RWPE2 (cell line): ENCODE results near the gene ALOX5.
"Not testable (repeated sequence)": the region's sequence is repeated elsewhere in the genome, so short reads cannot be mapped to it uniquely, and the experiment has no call there.

Source experiments
- ATAC-seq: fragments of 200-7000 bp; cut with Tn5 transposase; 3 replicates; pipeline ENCODE4 v1.9.1; 2021; ENCODE audit warnings: low read depth
- DNase-seq: peaks from one replicate; pipeline ENCODE4 v3.0.0-alpha.2; 2020; ENCODE audit warnings: low spot score
- H3K27ac ChIP-seq: fragments of 450-650 bp; 2 replicates; pipeline ENCODE4 v1.5.1; 2017; ENCODE audit warnings: mild to moderate bottlenecking; ENCODE audit not compliant: poor library complexity, severe bottlenecking
- H3K27me3 ChIP-seq: fragments of 250-450 bp; sonication (Bioruptor Pico); 2 replicates; pipeline ENCODE4 v1.5.1; 2021; ENCODE audit warnings: mild to moderate bottlenecking, moderate library complexity; ENCODE audit not compliant: insufficient read depth, poor library complexity, severe bottlenecking
- H3K36me3 ChIP-seq: fragments of 250-450 bp; sonication (Bioruptor Pico); 2 replicates; pipeline ENCODE4 v1.5.1; 2020; ENCODE audit warnings: low read depth, mild to moderate bottlenecking, moderate library complexity
- H3K4me1 ChIP-seq: fragments of 250-450 bp; sonication (Bioruptor Pico); 2 replicates; pipeline ENCODE4 v1.5.1; 2021; ENCODE audit warnings: mild to moderate bottlenecking, moderate library complexity; ENCODE audit not compliant: insufficient read depth, poor library complexity, severe bottlenecking
- H3K4me3 ChIP-seq: fragments of 250-450 bp; sonication (Bioruptor Pico); 2 replicates; pipeline ENCODE4 v1.5.1; 2021; ENCODE audit warnings: mild to moderate bottlenecking, moderate library complexity; ENCODE audit not compliant: severe bottlenecking
- H3K9me3 ChIP-seq: fragments of 250-450 bp; sonication (Bioruptor Pico); 2 replicates; pipeline ENCODE4 v1.5.1; 2021; ENCODE audit warnings: mild to moderate bottlenecking, moderate library complexity; ENCODE audit not compliant: severe bottlenecking
- TF ChIP-seq, protein P1 (sequence below): fragments of 450-650 bp; IDR thresholded peaks from one replicate; pipeline ENCODE4 v1.5.1; 2017; ENCODE audit warnings: mild to moderate bottlenecking, moderate library complexity; ENCODE audit not compliant: poor library complexity, severe bottlenecking

The ALOX5 gene

GRCh38 chr10:45373576-45374349 is at the start of gene ALOX5:
Gene ALOX5, plus strand, starts transcription at chr10:45374216. Its CDS starts 64 bp downstream, at chr10:45374280.
- TF ChIP-seq, protein P1, sequence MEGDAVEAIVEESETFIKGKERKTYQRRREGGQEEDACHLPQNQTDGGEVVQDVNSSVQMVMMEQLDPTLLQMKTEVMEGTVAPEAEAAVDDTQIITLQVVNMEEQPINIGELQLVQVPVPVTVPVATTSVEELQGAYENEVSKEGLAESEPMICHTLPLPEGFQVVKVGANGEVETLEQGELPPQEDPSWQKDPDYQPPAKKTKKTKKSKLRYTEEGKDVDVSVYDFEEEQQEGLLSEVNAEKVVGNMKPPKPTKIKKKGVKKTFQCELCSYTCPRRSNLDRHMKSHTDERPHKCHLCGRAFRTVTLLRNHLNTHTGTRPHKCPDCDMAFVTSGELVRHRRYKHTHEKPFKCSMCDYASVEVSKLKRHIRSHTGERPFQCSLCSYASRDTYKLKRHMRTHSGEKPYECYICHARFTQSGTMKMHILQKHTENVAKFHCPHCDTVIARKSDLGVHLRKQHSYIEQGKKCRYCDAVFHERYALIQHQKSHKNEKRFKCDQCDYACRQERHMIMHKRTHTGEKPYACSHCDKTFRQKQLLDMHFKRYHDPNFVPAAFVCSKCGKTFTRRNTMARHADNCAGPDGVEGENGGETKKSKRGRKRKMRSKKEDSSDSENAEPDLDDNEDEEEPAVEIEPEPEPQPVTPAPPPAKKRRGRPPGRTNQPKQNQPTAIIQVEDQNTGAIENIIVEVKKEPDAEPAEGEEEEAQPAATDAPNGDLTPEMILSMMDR = no peak
- Histone ChIP-seq H3K4me1 (no peaks in the 10 kb centered on the region), H3K4me3 (peak within 1 kb of the TSS; percentile 20), H3K9me3 (no peaks in the 10 kb centered on the region), H3K36me3 (no peaks in the 10 kb centered on the region), H3K27ac (no peak within 1 kb of the TSS), H3K27me3 (peaks cover 56% of the 10 kb centered on the region)
- DNase-seq (no peak), ATAC-seq (peak; percentile 61)

DNA sequence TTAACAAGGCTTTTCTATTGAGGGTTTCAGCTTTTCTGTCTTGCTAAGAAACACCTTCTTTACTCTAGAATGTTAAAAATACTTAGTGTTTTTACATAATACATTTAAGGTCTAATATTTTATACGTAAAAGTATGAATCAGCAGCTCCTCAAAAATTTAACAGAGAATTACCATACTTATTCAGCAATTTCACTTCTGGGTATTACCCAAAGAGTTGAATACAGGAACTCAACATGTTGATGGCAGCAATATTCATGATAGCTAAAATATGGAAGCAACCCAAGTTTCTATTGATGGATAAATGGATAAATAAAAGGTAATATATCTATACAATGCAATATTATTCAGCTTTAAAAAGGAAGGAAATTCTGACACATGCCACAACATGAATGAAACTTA is 48.9 kb upstream of the ALOX5 start:
- no peak overlapping the region for H3K4me3 ChIP-seq
- H3K36me3 ChIP-seq = no peaks in the 10 kb centered on the region
- H3K27me3 ChIP-seq = no peaks in the 10 kb centered on the region
- DNase-seq (no peak), ATAC-seq (no peak)
- H3K9me3 ChIP-seq = no peaks in the 10 kb centered on the region
- TF ChIP-seq, protein P1 = no peak
- H3K4me1 ChIP-seq = no peaks in the 10 kb centered on the region
- no peak overlapping the region for H3K27ac ChIP-seq

DNA sequence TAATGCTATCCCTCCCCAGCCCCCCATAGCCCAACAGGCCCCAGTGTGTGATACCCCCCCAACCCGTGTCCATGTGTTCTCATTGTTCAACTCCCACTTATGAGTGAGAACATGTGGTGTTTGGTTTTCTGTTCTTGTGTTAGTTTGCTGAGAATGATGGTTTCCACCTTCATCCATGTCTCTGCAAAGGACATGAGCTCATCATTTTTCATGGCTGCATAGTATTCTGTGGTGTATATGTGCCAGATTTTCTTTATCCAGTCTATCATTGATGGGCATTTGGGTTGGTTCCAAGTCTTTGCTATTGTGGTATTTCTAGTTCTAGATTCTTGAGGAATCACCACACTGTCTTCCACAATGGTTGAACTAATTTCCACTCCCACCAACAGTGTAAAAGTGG is 47.2 kb upstream of the ALOX5 start:
- not testable (repeated sequence) for DNase-seq, H3K27me3 ChIP-seq, H3K36me3 ChIP-seq, H3K4me1 ChIP-seq, H3K4me3 ChIP-seq, H3K27ac ChIP-seq, H3K9me3 ChIP-seq, ATAC-seq

DNA sequence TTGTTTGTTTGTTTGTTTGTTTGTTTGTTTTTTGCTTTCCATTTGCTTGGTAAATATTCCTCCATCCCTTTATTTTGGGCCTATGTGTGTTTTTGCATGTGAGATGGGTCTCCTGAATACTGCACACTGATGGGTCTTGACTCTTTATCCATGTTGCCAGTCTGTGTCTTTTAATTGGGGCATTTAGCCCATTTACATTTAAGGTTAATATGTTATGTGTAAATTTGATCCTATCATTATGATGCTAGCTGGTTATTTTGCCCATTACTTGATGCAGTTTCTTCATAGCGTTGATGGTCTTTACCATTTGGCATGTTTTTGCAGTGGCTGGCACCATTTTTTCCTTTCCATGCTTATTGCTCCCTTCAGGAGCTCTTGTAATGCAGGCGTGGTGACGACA is 42.2 kb upstream of the ALOX5 start:
- not testable (repeated sequence) for H3K36me3 ChIP-seq, ATAC-seq, H3K27me3 ChIP-seq, H3K27ac ChIP-seq, H3K4me3 ChIP-seq, H3K4me1 ChIP-seq, DNase-seq, H3K9me3 ChIP-seq

DNA sequence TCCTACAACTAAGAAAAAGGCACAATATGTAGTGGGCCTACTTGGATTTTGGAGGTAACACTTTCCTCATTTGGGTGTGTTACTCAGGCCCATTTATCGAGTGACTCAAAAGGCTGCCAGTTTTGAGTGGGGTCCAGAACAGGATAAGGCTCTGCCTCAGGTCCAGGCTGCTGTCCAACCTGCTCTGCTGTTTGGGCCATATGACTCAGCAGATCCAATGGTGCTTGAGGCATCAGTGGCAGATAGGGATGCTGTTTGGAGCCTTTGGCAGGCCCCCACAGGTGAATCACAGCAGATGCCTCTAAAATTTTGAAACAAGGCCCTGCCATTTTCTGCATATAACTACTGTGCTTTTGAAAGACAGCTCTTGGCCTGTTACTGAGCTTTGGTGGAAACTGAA is 34.1 kb upstream of the ALOX5 start:
- no peak overlapping the region for H3K27ac ChIP-seq
- H3K27me3 ChIP-seq = no peaks in the 10 kb centered on the region
- no peak for ATAC-seq
- no peak for DNase-seq
- H3K4me3 ChIP-seq = no peak overlapping the region
- TF ChIP-seq, protein P1 = no peak
- H3K36me3 ChIP-seq = no peaks in the 10 kb centered on the region
- H3K4me1 ChIP-seq = no peaks in the 10 kb centered on the region
- H3K9me3 ChIP-seq = no peaks in the 10 kb centered on the region

- H3K4me3 ChIP-seq, ATAC-seq, H3K4me1 ChIP-seq, DNase-seq, H3K27me3 ChIP-seq, H3K27ac ChIP-seq, H3K36me3 ChIP-seq, H3K9me3 ChIP-seq: not testable (repeated sequence)
Observed at GRCh38 chr10:45340420-45340819, 33.6 kb upstream of the ALOX5 start.

DNA sequence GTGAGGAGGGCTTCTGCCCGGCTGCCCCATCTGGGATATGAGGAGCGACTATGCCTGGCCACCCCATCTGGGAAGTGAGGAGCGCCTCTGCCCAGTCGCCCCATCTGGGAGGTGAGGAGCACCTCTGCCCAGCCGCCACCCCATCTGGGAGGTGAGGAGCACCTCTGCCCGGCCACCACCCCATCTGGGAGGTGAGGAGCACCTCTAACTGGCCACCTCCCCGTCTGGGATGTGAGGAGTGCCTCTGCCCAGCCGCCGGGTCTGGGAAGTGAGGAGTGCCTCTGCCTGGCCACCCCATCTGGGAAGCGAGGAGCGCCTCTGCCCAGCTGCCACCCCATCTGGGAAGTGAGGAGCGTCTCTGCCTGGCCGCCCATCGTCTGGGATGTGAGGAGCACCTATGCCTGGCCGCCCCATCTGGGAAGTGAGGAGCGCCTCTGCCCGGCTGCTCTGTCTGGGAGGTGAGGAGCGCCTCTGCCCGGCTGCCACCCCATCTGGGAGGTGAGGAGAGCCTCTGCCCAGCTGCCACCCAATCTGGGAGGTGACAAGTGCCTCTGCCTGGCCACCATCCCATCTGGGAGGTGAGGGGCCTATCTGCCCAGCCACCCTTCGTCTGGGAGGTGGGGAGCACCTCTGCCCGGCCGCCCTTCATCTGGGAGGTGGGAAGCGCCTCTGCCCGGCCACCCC is 27.2 kb upstream of the ALOX5 start:
- H3K27ac ChIP-seq, H3K4me3 ChIP-seq, H3K9me3 ChIP-seq, ATAC-seq, H3K36me3 ChIP-seq, H3K27me3 ChIP-seq, H3K4me1 ChIP-seq, DNase-seq: not testable (repeated sequence)

- H3K36me3 ChIP-seq, H3K27ac ChIP-seq, H3K27me3 ChIP-seq, ATAC-seq, H3K9me3 ChIP-seq, H3K4me3 ChIP-seq, H3K4me1 ChIP-seq, DNase-seq: not testable (repeated sequence)
Observed at GRCh38 chr10:45347464-45347863, 26.6 kb upstream of the ALOX5 start.
